IPS-NIHi11 (cell line): Measurements from ENCODE around the gene CNIH4.
"Not testable (repeated sequence)": the region's sequence is repeated elsewhere in the genome, so short reads cannot be mapped to it uniquely, and the experiment has no call there.

ENCODE experiments used
- DNase-seq: peaks from one replicate; pipeline ENCODE4 v3.0.0; 2012; ENCODE audit warnings: mixed read lengths, low spot score

The CNIH4 gene

GRCh38 chr1:224356685-224357625 lies at the start of gene CNIH4:
Gene CNIH4 (plus strand): TSS chr1:224356879. CDS start chr1:224356925, 46 bp downstream.
- peak; percentile 97 for DNase-seq

- no peak for DNase-seq
Measured at GRCh38 chr1:224308064-224308463, 48.6 kb upstream of the CNIH4 start.

- DNase-seq = not testable (repeated sequence)
Measured at GRCh38 chr1:224311503-224311902, 45.2 kb upstream of the CNIH4 start.

- no peak for DNase-seq
Measured at GRCh38 chr1:224312025-224312424, 44.7 kb upstream of the CNIH4 start.

- DNase-seq = no peak
Measured at GRCh38 chr1:224317383-224318045, 39.2 kb upstream of the CNIH4 start.

- DNase-seq = no peak
Measured at GRCh38 chr1:224321706-224322105, 35.0 kb upstream of the CNIH4 start.

- no peak for DNase-seq
Measured at GRCh38 chr1:224325959-224326358, 30.7 kb upstream of the CNIH4 start.

GRCh38 chr1:224328644-224329043 lies 28.0 kb upstream of the CNIH4 start:
- no peak for DNase-seq

- no peak for DNase-seq
Measured at GRCh38 chr1:224329484-224329841, 27.2 kb upstream of the CNIH4 start.

GRCh38 chr1:224329842-224330753 lies 26.6 kb upstream of the CNIH4 start, which contains the start of gene NVL:
Gene NVL (minus strand): TSS chr1:224330172. CDS start chr1:224330127, 45 bp downstream.
- DNase-seq = peak; percentile 88

GRCh38 chr1:224331326-224331725 lies 25.4 kb upstream of the CNIH4 start:
- DNase-seq = no peak

GRCh38 chr1:224331824-224332223 lies 24.9 kb upstream of the CNIH4 start:
- DNase-seq = no peak

- peak; percentile 35 for DNase-seq
Measured at GRCh38 chr1:224333309-224333926, 23.3 kb upstream of the CNIH4 start.

GRCh38 chr1:224333939-224334786 lies 22.5 kb upstream of the CNIH4 start:
- DNase-seq = no peak

- no peak for DNase-seq
Measured at GRCh38 chr1:224338150-224338838, 18.4 kb upstream of the CNIH4 start.

GRCh38 chr1:224339442-224340033 lies 17.1 kb upstream of the CNIH4 start:
- no peak for DNase-seq

GRCh38 chr1:224340453-224341384 lies 16.0 kb upstream of the CNIH4 start:
- peak; percentile 50 for DNase-seq

- DNase-seq = no peak
Measured at GRCh38 chr1:224343679-224344078, 13.0 kb upstream of the CNIH4 start.
